ENCODE results near the gene SYN1.

DNA sequence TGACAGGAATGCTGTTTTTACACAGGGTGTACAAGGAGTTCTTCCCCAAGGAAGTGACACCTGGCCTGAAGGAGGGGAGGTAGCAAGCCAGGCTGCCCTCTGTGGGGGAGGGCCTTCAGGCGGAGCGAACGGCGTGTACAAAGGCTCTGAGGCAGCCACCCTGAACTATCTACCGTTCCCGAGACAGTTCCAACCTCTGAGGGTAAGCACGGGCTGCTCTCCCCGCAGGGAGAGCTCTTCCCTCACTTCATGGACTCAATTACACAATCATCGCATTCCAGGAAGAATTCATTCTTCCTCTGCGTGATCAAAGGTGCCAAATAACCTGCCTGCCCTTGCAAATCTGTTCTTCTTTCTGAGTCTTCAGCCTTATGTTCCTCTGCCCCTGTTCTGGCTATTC lies 25.9 kb upstream of the SYN1 start:
- TF ChIP-seq, protein P1, sequence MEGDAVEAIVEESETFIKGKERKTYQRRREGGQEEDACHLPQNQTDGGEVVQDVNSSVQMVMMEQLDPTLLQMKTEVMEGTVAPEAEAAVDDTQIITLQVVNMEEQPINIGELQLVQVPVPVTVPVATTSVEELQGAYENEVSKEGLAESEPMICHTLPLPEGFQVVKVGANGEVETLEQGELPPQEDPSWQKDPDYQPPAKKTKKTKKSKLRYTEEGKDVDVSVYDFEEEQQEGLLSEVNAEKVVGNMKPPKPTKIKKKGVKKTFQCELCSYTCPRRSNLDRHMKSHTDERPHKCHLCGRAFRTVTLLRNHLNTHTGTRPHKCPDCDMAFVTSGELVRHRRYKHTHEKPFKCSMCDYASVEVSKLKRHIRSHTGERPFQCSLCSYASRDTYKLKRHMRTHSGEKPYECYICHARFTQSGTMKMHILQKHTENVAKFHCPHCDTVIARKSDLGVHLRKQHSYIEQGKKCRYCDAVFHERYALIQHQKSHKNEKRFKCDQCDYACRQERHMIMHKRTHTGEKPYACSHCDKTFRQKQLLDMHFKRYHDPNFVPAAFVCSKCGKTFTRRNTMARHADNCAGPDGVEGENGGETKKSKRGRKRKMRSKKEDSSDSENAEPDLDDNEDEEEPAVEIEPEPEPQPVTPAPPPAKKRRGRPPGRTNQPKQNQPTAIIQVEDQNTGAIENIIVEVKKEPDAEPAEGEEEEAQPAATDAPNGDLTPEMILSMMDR (IDR thresholded peaks at IDR 0.05), result no peak
- no peak for TF ChIP-seq POLR2A (IDR thresholded peaks at IDR 0.05)
- no peak for TF ChIP-seq EP300 (IDR thresholded peaks at IDR 0.05)
